HG03460 (cell line): ENCODE measurements around the gene PTPRG.
A peak's percentile ranks its signal among the peaks of the same experiment; 100 is the strongest.
"Not testable (repeated sequence)": the region's sequence is repeated elsewhere in the genome, so short reads cannot be mapped to it uniquely, and the experiment has no call there.

ENCODE experiments used
- ATAC-seq: cut with Tn5 transposase; IDR thresholded peaks from one replicate; pipeline ENCODE4 v1.9.1; 2021; ENCODE audit not compliant: unreplicated experiment

PTPRG gene

DNA sequence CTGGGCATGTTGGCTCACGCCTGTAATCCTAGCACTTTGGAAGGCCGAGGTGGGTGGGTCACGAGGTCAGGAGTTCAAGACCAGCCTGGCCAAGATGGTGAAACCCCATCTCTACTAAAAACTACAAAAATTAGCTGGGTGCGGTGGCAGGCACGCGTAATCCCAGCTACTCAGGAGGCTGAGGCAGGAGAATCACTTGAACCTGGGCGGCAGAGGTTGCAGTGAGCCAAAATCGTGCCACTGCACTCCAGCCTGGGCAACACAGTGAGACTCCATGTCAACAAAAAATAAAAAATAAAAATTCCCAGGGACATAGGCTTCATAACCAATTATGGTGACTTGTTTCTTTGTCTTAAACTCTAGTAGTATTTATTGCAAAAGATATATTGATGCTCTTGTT lies 155.3 kb downstream of the PTPRG start:
- not testable (repeated sequence) for ATAC-seq

- no peak for ATAC-seq
Measured at GRCh38 chr3:61718565-61718964, 157.2 kb downstream of the PTPRG start.

DNA sequence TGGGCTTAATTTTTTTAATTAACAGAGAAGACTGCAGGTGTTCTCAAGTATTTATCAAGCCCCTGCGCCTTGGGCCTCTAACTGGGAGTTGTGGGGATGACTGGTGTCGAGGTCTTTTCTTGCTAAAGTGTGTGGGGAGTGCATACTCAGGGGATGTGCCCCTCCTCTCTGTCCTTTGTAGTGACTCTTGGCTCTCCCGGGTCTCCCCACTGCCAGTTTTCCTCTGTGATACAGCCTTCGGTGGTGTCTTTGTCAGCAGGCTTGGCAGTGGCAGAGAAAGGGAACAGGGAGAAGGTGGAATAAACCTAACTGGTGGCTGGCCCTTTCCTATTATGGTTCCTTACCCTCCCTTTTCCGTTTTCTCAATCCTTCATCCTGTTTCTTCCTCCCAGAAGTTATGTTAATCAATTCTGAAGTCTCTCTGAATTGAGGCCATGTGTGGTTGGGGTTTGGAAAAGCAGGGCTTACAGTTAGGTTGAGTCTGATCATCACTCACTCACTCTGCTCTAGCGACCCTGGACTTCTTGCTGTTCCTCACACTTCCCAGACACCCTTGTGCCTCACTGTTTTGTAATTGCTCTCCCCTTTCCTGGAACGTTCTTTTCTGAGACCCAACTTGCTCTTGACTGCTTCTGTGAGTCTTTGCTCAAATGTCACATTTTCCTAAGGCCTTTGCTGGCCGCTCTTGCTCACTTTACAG lies 158.1 kb downstream of the PTPRG start:
- ATAC-seq = no peak

DNA sequence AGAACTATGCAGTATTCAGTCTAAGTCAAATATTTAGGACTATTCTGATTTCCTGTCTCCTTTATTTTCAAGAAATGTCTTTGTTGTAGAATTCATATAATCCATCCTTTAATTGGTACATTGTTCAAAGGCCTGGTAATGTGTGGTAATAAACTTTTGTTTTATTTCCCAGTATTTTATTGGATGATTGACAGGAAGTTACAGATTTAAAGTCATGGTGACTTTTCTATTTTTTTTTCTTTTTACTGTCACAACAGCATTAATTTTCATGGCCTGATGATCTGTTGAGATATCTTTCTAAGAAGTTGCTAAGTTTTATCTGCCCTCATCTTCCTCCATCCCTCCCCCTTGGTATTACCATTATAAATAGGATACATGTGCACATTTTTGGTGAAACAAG lies 161.7 kb downstream of the PTPRG start:
- no peak for ATAC-seq

DNA sequence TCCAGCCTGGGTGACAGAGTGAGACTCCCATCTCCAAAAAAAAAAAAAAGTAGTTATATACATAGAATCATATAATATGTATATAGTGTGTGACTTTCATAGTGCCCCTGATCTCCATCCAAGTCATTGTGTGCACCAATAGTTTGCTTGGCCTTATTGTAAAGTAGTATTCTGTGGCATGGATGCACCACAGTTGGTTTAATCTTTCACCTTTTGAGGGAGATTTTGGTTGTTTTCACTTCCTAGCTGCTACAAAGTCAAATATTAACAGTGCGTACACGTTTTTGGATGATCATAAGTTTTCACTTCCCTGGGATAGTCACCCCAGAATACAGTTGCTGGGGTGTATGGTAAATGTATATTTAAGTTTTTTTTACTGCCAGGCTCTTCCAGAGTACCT lies 162.8 kb downstream of the PTPRG start:
- peak; percentile 82 for ATAC-seq

DNA sequence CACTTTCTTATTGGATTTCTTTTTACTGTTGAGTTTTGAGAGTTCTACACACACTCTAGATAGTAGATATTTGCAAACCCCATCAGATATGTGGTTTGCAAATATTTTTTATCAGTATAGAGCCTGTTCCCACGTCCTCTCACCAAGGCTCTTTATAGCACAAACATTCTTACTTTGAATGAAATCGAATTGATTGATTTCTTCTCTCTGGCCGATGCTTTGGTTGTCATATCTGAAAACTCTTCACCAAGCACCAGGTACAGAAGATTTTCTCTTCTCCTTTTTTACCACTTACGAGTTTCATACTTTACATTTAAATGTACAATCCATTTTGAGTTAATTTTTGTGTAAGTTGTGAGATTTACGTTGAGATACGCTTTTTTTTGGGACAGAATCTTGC lies 163.4 kb downstream of the PTPRG start:
- ATAC-seq = no peak

DNA sequence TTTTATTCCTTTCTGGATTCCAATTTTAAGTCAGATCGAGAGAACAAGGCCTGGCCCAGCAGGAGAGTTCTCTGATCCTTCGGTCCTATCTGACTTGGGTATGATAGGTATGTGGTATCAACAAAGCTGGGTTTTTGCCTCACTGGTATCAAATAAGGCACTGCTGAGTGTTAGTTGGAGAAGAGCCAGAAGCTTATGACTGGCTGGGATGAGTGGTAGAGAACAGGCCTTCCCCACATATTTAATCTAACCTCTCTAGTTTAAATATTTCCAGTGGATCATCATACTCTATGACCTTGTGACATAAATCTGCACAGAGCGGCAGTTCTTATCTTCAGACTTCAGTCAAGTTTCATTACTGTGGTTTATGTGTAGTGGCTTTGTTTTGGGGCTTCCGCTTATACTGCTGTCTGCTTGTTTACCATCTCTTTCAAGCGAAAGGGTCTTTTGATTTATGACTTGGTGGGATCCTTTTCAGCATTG lies 164.5 kb downstream of the PTPRG start:
- ATAC-seq = no peak

GRCh38 chr3:61727435-61727834 lies 166.1 kb downstream of the PTPRG start:
- no peak for ATAC-seq

- ATAC-seq = no peak
Measured at GRCh38 chr3:61729038-61729634, 167.8 kb downstream of the PTPRG start.

DNA sequence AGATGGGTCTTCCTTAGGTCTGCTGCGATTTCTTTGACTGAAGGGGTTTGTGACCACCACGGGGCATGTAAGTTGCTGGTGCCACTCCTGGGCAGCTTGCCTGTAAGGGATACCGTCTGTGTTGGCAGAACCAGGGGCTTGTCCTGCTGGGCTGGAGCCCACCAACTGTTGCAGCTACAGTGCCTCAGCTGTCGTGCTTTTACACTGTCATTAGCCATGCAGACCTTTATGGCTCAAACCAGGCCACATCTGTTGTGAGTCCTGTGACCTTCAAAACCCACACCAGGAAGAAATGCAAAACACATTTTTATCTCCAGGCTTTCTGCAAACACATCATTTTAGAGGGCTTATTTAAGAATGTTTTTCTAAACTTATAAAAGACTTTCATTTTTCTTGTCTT lies 168.7 kb downstream of the PTPRG start:
- no peak for ATAC-seq

GRCh38 chr3:61730577-61731231 lies 169.3 kb downstream of the PTPRG start:
- ATAC-seq = no peak

GRCh38 chr3:61733000-61733399 lies 171.6 kb downstream of the PTPRG start:
- ATAC-seq = no peak

DNA sequence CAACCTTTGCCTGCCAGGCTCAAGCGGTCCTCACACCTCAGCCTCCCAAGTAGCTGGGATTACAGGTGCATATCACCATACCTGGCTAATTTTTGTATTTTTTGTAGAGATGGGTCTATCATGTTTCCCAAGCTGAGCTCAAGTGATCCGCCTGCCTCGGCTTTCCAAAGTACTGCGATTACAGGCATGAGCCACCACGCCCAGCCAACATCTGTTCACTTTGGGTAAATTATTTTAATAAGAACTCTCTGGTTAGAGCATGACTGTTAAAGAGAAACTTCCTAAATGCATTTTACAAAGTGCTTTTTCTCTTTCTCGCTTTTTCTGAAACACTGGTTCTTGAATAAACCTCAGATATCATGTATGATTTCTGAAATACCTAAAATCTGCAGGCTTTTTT lies 172.5 kb downstream of the PTPRG start:
- no peak for ATAC-seq

DNA sequence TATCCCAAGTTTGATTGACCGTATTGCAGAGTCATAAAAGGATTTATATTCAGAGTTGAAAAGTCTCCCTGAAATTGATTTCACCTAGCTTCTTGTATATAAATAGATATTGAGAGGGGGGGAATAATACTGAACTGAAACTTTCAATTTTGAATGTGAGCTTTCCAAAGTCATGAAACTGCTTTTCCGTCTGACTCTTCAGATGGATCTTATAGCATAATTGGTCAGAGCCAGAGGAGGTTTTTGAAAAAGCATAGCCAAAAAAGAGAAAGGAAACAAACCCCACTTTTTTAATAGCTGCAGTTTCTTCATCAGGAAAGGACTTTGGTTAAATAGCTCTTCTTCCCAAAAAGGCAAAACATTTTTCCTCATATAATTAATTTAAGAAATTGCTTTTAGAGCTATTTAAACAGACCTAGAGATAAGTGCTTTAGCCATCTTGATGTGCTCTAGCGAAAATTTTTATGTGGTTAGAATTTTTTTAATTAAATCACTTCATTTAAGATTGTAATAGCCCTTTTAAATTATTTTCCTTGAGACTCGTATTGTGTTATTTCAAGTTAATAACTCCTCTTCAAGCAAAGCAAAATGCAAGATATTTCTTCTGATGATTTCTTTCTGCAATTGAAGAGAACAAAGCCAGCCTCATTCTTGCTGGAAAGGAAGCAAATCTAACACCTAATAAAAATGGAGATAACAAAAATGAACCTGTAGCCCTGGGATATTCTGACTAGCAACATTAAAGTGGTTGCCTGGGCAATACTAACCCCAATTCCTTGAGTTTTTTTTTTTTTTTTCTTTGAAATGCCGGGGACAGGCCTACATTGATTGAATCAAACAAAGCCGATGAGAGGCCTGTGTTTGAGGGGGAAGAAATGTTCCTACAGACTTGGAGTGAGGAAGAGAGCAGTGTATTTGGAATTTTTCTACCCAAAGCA lies 173.6 kb downstream of the PTPRG start:
- ATAC-seq = no peak

DNA sequence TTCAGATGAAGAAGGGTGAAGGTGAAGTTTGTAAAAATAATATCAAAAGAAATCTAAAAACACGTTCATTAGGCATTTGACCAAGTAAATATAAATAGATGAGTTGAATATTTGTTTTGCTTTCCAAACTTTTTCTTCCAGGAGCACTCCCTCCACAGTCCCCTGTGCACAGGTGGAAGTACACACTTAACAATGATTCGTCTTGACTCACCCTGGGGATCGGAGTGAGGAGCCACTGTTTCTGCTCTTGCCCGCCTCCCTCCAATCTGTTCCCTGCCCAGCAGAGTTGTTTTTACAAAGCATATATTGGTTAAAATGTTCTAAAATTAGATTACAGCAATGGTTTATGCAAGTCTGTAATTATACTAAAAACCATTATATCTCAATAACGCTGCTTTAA lies 175.1 kb downstream of the PTPRG start:
- ATAC-seq = no peak

GRCh38 chr3:61739640-61740039 lies 178.3 kb downstream of the PTPRG start:
- no peak for ATAC-seq

DNA sequence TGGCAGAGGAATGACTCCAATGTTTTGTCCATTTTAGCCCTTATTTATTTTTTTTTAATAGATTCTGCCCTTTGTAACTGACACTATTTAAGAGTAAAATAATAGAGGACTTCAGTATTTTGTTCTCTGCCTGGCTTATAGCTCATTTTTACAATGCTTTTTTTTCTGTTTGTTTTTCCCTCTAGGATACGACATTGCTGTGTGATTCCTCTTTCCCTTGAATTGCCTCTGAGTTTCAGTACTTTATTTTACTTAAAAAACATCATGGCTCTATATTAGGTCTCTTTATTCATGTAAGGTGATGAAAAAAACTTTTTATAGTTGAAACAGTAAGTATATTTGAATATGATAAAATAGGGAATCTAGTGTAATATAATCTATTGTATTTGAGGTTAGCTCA lies 179.1 kb downstream of the PTPRG start:
- no peak for ATAC-seq

GRCh38 chr3:61741551-61741950 lies 180.2 kb downstream of the PTPRG start:
- no peak for ATAC-seq

- ATAC-seq = no peak
Measured at GRCh38 chr3:61742006-61742405, 180.6 kb downstream of the PTPRG start.

GRCh38 chr3:61743067-61743466 lies 181.7 kb downstream of the PTPRG start:
- ATAC-seq = no peak

GRCh38 chr3:61743686-61744242 lies 182.4 kb downstream of the PTPRG start:
- no peak for ATAC-seq
